Inflammatory macrophage (primary cell): ENCODE data around the gene ELOA.
A peak's percentile ranks its signal among the peaks of the same experiment; 100 is the strongest.
"Not testable (repeated sequence)": the region's sequence is repeated elsewhere in the genome, so short reads cannot be mapped to it uniquely, and the experiment has no call there.

Experiments
- DNase-seq, 2 donors: peaks; one replicate each; pipeline ENCODE4 v3.0.0-alpha.2; 2020 to 2022

ELOA gene

GRCh38 chr1:23801876-23802275 lies 58.6 kb downstream of the ELOA start:
- no peak for DNase-seq

GRCh38 chr1:23802809-23803342 lies 59.6 kb downstream of the ELOA start:
- DNase-seq = not testable (repeated sequence)

- no peak for DNase-seq
Measured at GRCh38 chr1:23803674-23804073, 60.4 kb downstream of the ELOA start.

GRCh38 chr1:23804183-23804835 lies 61.0 kb downstream of the ELOA start:
- peak; percentile 42 to 55 for DNase-seq

- DNase-seq = no peak
Measured at GRCh38 chr1:23805025-23805424, 61.8 kb downstream of the ELOA start.

GRCh38 chr1:23806280-23806679 lies 63.0 kb downstream of the ELOA start:
- no peak for DNase-seq

- DNase-seq = peak; percentile 43 to 45
Measured at GRCh38 chr1:23807453-23807852, 64.2 kb downstream of the ELOA start.

- peak; percentile 95 for DNase-seq
Measured at GRCh38 chr1:23809751-23810171, 66.5 kb downstream of the ELOA start.

GRCh38 chr1:23810818-23811540 lies 67.7 kb downstream of the ELOA start:
- DNase-seq = peak; percentile 89 to 90
